ENCODE measurements around the gene PLAU. TPM values are rescaled to one million over a fixed set of nuclear protein-coding genes. Genes with fewer than 3 reads are reported as not detected.

PLAU gene
- total RNA-seq, 1 experiment from 2014 or later: 15.0 TPM

DNA sequence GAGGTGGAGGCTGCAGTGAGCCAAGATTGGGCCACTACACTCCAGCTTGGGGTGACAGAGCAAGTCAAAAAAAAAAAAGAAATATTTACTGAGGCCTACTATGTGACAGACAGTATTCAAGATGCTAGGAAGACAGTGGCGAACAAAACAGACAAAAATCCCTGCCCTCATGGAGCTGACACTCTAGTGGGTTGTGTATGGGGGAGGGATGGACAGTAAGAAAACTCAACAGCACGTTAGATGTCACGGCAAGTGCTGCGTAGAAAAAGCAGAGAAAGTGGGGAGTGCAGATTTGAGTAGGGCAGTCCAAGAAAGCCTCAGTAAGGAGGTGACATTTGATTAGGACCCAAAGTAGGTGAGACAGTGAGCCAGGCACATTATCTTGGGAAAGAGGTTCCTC lies 46.7 kb upstream of the PLAU start (continued):
- TF ChIP-seq, protein P1, sequence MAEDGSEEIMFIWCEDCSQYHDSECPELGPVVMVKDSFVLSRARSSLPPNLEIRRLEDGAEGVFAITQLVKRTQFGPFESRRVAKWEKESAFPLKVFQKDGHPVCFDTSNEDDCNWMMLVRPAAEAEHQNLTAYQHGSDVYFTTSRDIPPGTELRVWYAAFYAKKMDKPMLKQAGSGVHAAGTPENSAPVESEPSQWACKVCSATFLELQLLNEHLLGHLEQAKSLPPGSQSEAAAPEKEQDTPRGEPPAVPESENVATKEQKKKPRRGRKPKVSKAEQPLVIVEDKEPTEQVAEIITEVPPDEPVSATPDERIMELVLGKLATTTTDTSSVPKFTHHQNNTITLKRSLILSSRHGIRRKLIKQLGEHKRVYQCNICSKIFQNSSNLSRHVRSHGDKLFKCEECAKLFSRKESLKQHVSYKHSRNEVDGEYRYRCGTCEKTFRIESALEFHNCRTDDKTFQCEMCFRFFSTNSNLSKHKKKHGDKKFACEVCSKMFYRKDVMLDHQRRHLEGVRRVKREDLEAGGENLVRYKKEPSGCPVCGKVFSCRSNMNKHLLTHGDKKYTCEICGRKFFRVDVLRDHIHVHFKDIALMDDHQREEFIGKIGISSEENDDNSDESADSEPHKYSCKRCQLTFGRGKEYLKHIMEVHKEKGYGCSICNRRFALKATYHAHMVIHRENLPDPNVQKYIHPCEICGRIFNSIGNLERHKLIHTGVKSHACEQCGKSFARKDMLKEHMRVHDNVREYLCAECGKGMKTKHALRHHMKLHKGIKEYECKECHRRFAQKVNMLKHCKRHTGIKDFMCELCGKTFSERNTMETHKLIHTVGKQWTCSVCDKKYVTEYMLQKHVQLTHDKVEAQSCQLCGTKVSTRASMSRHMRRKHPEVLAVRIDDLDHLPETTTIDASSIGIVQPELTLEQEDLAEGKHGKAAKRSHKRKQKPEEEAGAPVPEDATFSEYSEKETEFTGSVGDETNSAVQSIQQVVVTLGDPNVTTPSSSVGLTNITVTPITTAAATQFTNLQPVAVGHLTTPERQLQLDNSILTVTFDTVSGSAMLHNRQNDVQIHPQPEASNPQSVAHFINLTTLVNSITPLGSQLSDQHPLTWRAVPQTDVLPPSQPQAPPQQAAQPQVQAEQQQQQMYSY (CRISPR knock-in tag; IDR thresholded peaks at IDR 0.05): no peak
- TF ChIP-seq ZNF671 (CRISPR knock-in tag; IDR thresholded peaks at IDR 0.05) (no peak), GRHL2 (CRISPR knock-in tag; IDR thresholded peaks at IDR 0.05; ENCODE audit: insufficient replicate concordance, severe bottlenecking) (no peak), NR2C2 (CRISPR knock-in tag; IDR thresholded peaks at IDR 0.05) (no peak), ELF4 (CRISPR knock-in tag; IDR thresholded peaks at IDR 0.05; ENCODE audit: low read depth) (no peak), OVOL2 (CRISPR knock-in tag; IDR thresholded peaks at IDR 0.05; ENCODE audit: borderline replicate concordance) (no peak)

DNA sequence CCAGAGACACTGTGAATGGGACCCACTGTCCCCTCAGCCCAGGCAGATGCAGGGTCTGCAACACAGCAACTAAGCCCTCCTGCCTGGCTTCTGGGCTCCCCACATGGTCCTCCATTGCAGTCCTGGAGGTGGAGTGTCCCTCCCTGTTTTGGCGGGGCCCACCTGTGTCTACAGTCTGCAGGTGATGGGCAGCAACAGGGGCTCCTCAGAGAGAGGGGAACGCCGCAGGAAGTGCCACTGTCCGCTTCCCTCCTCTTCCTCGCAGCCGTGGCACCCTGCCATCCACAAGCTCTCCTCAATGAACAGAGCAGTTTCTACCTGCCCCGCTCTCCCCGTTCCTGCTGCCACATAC lies 45.8 kb upstream of the PLAU start:
- ATAC-seq (no peak), DNase-seq (ENCODE audit: low spot score) (no peak)
- CTCF ChIA-PET: interaction anchor here (6.8 kb wide), 1 partner anchor 14 kb away, joined by 52 read pairs; no protein-coding TSS in a partner anchor
- Mint-ChIP-seq H3K36me3 (peaks cover 18% of the 10 kb centered on the region), H3K9me3 (no peaks in the 10 kb centered on the region), H3K4me3 (no peak overlapping the region), H3K27me3 (ENCODE audit: low read depth) (no peaks in the 10 kb centered on the region), H3K4me1 (peaks cover 22% of the 10 kb centered on the region), H3K27ac (peak overlapping the region; percentile 49; the same call in 1 of the 2 replicates)
- POLR2A ChIA-PET: no interaction called here
- TF ChIP-seq, protein P2, sequence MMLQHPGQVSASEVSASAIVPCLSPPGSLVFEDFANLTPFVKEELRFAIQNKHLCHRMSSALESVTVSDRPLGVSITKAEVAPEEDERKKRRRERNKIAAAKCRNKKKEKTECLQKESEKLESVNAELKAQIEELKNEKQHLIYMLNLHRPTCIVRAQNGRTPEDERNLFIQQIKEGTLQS (CRISPR knock-in tag; conservative IDR thresholded peaks at IDR 0.05): no peak
- TF ChIP-seq CREM (CRISPR knock-in tag; IDR thresholded peaks at IDR 0.05) (no peak), FOXK1 (CRISPR knock-in tag; IDR thresholded peaks at IDR 0.05) (no peak), TP53 (CRISPR knock-in tag; IDR thresholded peaks at IDR 0.05) (no peak)
- TF ChIP-seq, protein P3, sequence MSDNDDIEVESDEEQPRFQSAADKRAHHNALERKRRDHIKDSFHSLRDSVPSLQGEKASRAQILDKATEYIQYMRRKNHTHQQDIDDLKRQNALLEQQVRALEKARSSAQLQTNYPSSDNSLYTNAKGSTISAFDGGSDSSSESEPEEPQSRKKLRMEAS (CRISPR knock-in tag; IDR thresholded peaks at IDR 0.05): no peak
- TF ChIP-seq, protein P4, sequence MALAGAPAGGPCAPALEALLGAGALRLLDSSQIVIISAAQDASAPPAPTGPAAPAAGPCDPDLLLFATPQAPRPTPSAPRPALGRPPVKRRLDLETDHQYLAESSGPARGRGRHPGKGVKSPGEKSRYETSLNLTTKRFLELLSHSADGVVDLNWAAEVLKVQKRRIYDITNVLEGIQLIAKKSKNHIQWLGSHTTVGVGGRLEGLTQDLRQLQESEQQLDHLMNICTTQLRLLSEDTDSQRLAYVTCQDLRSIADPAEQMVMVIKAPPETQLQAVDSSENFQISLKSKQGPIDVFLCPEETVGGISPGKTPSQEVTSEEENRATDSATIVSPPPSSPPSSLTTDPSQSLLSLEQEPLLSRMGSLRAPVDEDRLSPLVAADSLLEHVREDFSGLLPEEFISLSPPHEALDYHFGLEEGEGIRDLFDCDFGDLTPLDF (CRISPR knock-in tag; IDR thresholded peaks at IDR 0.05): no peak

DNA sequence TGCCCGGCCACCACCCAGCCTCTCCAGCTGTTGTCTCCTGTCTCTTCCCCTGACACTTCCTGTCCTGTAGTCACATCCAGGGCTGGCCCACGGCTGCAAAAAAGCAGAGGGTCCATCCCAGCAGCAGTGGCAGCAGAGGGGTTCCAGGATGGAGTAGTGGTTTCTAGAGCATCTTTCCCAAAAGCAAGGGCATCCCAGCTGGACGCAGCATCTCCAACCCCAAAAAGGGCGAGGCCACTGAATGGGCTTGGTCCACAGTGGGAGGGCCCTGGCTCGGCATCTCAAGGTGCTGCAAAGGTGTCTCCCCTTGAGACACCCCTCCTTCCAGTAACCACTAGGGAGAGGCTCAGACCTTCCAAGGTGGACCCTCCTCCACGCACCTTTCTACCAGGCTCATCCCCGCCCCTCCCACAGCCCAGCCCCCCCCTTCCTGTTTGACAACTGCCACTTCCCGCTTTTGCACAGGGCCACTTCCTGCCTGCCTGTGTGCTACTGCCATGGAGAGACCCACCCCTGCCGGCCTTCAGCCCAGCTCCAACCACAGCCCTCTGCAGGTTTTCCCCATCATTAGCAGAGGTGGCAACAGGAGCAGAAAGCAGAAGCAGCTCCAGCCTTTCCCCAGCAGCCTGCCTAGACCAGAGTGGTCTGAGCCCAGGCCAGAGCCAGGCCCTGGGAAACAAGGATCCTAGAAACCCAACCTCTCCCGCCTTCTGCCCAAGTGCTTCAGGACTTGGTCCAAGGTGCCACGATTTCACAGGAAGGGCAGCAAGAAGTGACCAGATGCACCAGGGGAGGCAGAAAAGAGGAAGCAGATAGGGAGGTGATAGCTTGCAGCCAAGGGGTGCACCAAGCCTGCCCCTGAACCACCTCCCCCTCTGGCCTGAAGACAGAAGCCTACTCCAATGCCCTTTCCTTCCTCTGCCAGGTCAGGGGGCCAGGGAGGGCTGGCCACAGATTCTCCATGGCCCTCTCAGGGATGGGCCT lies 45.2 kb upstream of the PLAU start:
- Mint-ChIP-seq H3K9me3 (no peaks in the 10 kb centered on the region), H3K4me1 (peaks cover 22% of the 10 kb centered on the region), H3K27ac (peak overlapping the region; percentile 49; the same call in 1 of the 2 replicates), H3K4me3 (no peak overlapping the region), H3K27me3 (ENCODE audit: low read depth) (no peaks in the 10 kb centered on the region), H3K36me3 (peaks cover 16% of the 10 kb centered on the region)
- ChIA-PET POLR2A (no interaction called here), CTCF (interaction anchor here (0.9 to 6.8 kb wide), 3 partner anchors 14 to 20 kb away, joined by 3 to 52 read pairs (median 3); no protein-coding TSS in a partner anchor)
- TF ChIP-seq, protein P5, sequence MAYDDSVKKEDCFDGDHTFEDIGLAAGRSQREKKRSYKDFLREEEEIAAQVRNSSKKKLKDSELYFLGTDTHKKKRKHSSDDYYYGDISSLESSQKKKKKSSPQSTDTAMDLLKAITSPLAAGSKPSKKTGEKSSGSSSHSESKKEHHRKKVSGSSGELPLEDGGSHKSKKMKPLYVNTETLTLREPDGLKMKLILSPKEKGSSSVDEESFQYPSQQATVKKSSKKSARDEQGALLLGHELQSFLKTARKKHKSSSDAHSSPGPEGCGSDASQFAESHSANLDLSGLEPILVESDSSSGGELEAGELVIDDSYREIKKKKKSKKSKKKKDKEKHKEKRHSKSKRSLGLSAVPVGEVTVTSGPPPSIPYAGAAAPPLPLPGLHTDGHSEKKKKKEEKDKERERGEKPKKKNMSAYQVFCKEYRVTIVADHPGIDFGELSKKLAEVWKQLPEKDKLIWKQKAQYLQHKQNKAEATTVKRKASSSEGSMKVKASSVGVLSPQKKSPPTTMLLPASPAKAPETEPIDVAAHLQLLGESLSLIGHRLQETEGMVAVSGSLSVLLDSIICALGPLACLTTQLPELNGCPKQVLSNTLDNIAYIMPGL (CRISPR knock-in tag; IDR thresholded peaks at IDR 0.05): no peak
- TF ChIP-seq, protein P6, sequence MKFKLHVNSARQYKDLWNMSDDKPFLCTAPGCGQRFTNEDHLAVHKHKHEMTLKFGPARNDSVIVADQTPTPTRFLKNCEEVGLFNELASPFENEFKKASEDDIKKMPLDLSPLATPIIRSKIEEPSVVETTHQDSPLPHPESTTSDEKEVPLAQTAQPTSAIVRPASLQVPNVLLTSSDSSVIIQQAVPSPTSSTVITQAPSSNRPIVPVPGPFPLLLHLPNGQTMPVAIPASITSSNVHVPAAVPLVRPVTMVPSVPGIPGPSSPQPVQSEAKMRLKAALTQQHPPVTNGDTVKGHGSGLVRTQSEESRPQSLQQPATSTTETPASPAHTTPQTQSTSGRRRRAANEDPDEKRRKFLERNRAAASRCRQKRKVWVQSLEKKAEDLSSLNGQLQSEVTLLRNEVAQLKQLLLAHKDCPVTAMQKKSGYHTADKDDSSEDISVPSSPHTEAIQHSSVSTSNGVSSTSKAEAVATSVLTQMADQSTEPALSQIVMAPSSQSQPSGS (CRISPR knock-in tag; IDR thresholded peaks at IDR 0.05; ENCODE audit: borderline replicate concordance, low read depth): no peak
- ATAC-seq (peak; percentile 31), DNase-seq (ENCODE audit: low spot score) (no peak)

All from WTC11 (cell line).